Peyer's patch (tissue), 4 donors: ENCODE measurements around the gene CCDC122. TPM values are rescaled to one million over a fixed set of nuclear protein-coding genes. Genes with fewer than 3 reads are reported as not detected.

Experiments
- DNase-seq, 3 donors: peaks; one replicate each; pipeline ENCODE4 v3.0.0-alpha.2; 2017 to 2019
- H3K27ac ChIP-seq, 4 donors: fragments of 200-600 bp; sonication (generic); one replicate each; pipeline ENCODE4 v1.5.1; 2016 to 2019
- H3K27me3 ChIP-seq, 2 donors: fragments of 200-600 bp; sonication (generic); one replicate each; pipeline ENCODE4 v1.5.1; 2019
- H3K36me3 ChIP-seq, 3 donors: fragments of 200-600 bp; sonication (generic); one replicate each; pipeline ENCODE4 v1.5.1; 2016 to 2019
- H3K4me1 ChIP-seq, 4 donors: fragments of 200-600 bp; sonication (generic); one replicate each; pipeline ENCODE4 v1.5.1; 2016 to 2019
- H3K4me3 ChIP-seq, 4 donors: fragments of 200-600 bp; sonication (generic); 1 replicate in 3 of 4; 2 replicates in 1 of 4; pipeline ENCODE4 v1.5.1; 2016 to 2019; ENCODE audit warnings: mild to moderate bottlenecking in 1 of 4
- H3K9me3 ChIP-seq, 4 donors: fragments of 200-600 bp; sonication (generic); one replicate each; pipeline ENCODE4 v1.5.1; 2016 to 2019; ENCODE audit warnings: mild to moderate bottlenecking in 1 of 4
- CTCF ChIP-seq, 6 experiments: fragments of 450-650 bp in 4 of 6; fragments of 200-600 bp in 2 of 6; sonication (generic) in 1 of 6; IDR thresholded peaks; one replicate each; pipeline ENCODE4 v1.5.1; 2017 to 2019; ENCODE audit warnings: antibody characterized with exemption in 6 of 6, mild to moderate bottlenecking in 3 of 6, moderate library complexity in 1 of 6
- POLR2A ChIP-seq, 2 donors: fragments of 450-650 bp; IDR thresholded peaks; one replicate each; pipeline ENCODE4 v1.5.1; 2017; ENCODE audit warnings: antibody characterized with exemption in 2 of 2, mild to moderate bottlenecking in 2 of 2, moderate library complexity in 2 of 2
- total RNA-seq, 4 donors: library from RNA; depleted of rRNA; stranded (reverse); fragments of >200 nt; gene quantifications; one replicate each; pipeline ENCODE4 v1.1.0, GENCODE V29; 2016

The CCDC122 gene
- 1 to 10 TPM; 2.5 to 6.7 (median 4.4) TPM for total RNA-seq

GRCh38 chr13:43878892-43879754 lies at the start of gene CCDC122:
Gene CCDC122 (minus strand): TSS chr13:43879740. CDS start chr13:43869376, 10,364 bp downstream.
- TF ChIP-seq CTCF (IDR thresholded peaks at IDR 0.05) = no peak
- peak; percentile 80 to 94 for TF ChIP-seq POLR2A (IDR thresholded peaks at IDR 0.05)
- Histone ChIP-seq H3K27me3 (no peaks in the 10 kb centered on the region), H3K4me3 (peak within 1 kb of the TSS; percentile 76 to 92 (median 80)), H3K27ac (peak within 1 kb of the TSS; percentile 86 to 98 (median 96)), H3K9me3 (no peaks in the 10 kb centered on the region), H3K4me1 (peaks cover 0 to 13% (median 7%) of the 10 kb centered on the region in 4 donors), H3K36me3 (no peaks in the 10 kb centered on the region)
- peak; percentile 76 to 92 (median 91) for DNase-seq

DNA sequence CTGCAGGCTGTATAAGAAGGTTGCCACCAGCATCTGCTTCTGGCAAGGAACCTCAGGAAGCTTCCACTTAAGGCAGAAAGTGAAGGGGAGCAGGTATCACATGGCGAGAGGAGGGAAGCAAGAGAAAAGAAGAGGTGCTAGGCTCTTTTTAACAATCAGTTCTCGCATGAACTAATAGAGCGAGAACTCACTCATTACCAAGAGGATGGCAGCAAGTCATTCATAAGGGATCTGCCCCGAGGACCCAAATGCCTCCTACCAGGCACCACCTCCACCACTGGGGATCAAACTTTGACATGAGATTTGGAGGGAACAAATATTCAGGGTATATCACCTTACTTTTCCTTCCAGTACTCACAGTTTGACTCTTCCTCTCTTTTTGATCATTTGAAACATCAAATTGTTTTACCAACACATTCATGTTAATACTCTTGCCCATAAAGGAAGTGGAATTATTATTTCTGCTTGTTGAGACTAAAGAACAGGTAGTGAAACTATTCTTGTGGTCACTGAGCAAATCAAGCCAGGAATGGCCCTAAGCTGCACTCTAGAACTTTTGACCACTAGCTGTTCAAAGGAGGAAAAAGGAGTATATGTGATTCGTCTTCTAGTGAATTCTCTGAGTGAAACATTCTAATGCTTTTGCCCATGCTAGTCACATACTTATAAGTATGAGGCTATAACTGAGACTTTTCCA lies 45.2 kb upstream of the CCDC122 start:
- Histone ChIP-seq H3K27me3 (no peaks in the 10 kb centered on the region), H3K27ac (no peak overlapping the region), H3K4me1 (no peaks in the 10 kb centered on the region), H3K9me3 (no peaks in the 10 kb centered on the region), H3K4me3 (no peak overlapping the region), H3K36me3 (no peaks in the 10 kb centered on the region)
- TF ChIP-seq POLR2A (IDR thresholded peaks at IDR 0.05) (no peak), CTCF (IDR thresholded peaks at IDR 0.05) (no peak)
- DNase-seq = no peak

- DNase-seq = no peak
- Histone ChIP-seq H3K36me3 (no peaks in the 10 kb centered on the region), H3K9me3 (no peaks in the 10 kb centered on the region), H3K27ac (no peak overlapping the region), H3K4me1 (no peaks in the 10 kb centered on the region), H3K27me3 (no peaks in the 10 kb centered on the region), H3K4me3 (no peak overlapping the region)
- TF ChIP-seq POLR2A (IDR thresholded peaks at IDR 0.05) = no peak
- no peak for TF ChIP-seq CTCF (IDR thresholded peaks at IDR 0.05)
Observed at GRCh38 chr13:43920965-43921674, 41.6 kb upstream of the CCDC122 start.

GRCh38 chr13:43918636-43919035 lies 39.1 kb upstream of the CCDC122 start:
- H3K4me3 ChIP-seq = no peak overlapping the region
- DNase-seq = no peak
- H3K27ac ChIP-seq = no peak overlapping the region
- H3K4me1 ChIP-seq = no peaks in the 10 kb centered on the region
- no peaks in the 10 kb centered on the region for H3K9me3 ChIP-seq
- no peaks in the 10 kb centered on the region for H3K36me3 ChIP-seq
- TF ChIP-seq POLR2A (IDR thresholded peaks at IDR 0.05) (no peak), CTCF (IDR thresholded peaks at IDR 0.05) (no peak)
- no peaks in the 10 kb centered on the region for H3K27me3 ChIP-seq

DNA sequence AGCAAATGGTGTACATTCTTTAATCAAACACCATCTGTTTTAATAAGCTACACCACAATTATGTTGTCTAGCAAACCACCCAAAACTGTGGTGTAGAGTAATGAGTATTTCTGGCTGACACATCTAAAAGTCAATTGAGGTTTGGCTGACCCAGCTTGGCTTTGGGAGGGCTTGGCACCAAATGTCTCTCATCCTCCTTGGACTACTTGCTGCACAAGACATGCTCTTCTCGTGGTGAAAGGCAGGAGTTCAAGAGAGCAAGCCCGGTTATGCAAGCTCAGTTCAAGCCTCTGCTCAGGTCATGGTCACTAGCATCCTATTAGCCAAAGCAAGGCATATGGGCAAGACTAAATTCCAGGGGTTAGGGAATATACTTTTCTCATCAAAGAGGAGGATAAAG lies 37.3 kb upstream of the CCDC122 start:
- H3K4me1 ChIP-seq = no peaks in the 10 kb centered on the region
- no peaks in the 10 kb centered on the region for H3K27me3 ChIP-seq
- no peak overlapping the region for H3K4me3 ChIP-seq
- TF ChIP-seq POLR2A (IDR thresholded peaks at IDR 0.05) (no peak), CTCF (IDR thresholded peaks at IDR 0.05) (no peak)
- H3K27ac ChIP-seq = no peak overlapping the region
- no peaks in the 10 kb centered on the region for H3K9me3 ChIP-seq
- H3K36me3 ChIP-seq = no peaks in the 10 kb centered on the region
- DNase-seq = no peak
